H1 (cell line): ENCODE measurements around the gene CAMSAP3.

ENCODE experiments used
- CHD2 ChIP-seq: IDR thresholded peaks from 2 replicates; pipeline ENCODE4 v1.6.1; 2012; ENCODE audit warnings: low read length, improper control_type of control experiment
- CREB1 ChIP-seq: IDR thresholded peaks from 2 replicates; pipeline ENCODE4 v1.6.1; 2012; ENCODE audit warnings: inconsistent platforms
- KDM4A ChIP-seq: IDR thresholded peaks from one replicate; pipeline ENCODE4 v1.7.1; 2012; ENCODE audit warnings: low read depth, mild to moderate bottlenecking, moderate library complexity, low read length, inconsistent platforms; ENCODE audit not compliant: severe bottlenecking
- RBBP5 ChIP-seq: IDR thresholded peaks from 2 replicates; pipeline ENCODE4 v1.7.1; 2012; ENCODE audit warnings: low read depth, mild to moderate bottlenecking, inconsistent platforms, low read length, moderate library complexity, borderline replicate concordance
- SP4 ChIP-seq: IDR thresholded peaks from 2 replicates; pipeline ENCODE4 v1.6.1; 2012; ENCODE audit warnings: low read length, inconsistent platforms
- YY1 ChIP-seq: IDR thresholded peaks from 2 replicates; pipeline ENCODE4 v1.6.1; 2011; ENCODE audit warnings: low read depth, mild to moderate bottlenecking, low read length
- TF ChIP-seq, protein P1 (sequence below), 3 experiments: IDR thresholded peaks; 1 replicate in 2 of 3; 2 replicates in 1 of 3; pipeline versions ENCODE4 v1.5.1 to v1.6.1; 2011; ENCODE audit warnings: low read length in 3 of 3, mild to moderate bottlenecking in 3 of 3, inconsistent platforms in 2 of 3, low read depth in 1 of 3, moderate library complexity in 1 of 3; ENCODE audit not compliant: insufficient read depth in 1 of 3; ENCODE audit errors: control extremely low read depth in 1 of 3
- TF ChIP-seq, protein P2 (sequence below): IDR thresholded peaks from 2 replicates; pipeline ENCODE4 v1.6.1; 2011; ENCODE audit warnings: low read length, improper control_type of control experiment

DNA sequence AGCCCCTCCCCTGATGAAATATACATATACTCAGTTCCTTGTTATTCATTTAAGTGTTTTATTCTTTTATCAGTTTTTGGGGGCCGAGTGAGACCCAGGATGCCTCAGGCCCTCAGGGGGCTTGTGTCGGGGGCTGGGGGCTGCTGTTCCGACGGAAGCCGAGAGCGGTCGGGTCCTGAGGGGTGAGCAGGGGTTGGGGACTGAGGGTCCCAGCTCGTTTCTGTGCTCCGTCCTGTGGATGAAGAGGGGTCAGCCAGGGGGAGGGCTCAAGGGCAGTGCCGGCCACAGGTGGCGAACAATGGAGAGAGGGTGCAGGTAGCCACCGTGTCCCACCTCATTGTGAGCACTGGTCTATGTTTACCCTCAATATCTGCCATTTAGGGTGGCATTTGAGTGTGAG is 35.9 kb downstream of the CAMSAP3 start:
- TF ChIP-seq, protein P1, sequence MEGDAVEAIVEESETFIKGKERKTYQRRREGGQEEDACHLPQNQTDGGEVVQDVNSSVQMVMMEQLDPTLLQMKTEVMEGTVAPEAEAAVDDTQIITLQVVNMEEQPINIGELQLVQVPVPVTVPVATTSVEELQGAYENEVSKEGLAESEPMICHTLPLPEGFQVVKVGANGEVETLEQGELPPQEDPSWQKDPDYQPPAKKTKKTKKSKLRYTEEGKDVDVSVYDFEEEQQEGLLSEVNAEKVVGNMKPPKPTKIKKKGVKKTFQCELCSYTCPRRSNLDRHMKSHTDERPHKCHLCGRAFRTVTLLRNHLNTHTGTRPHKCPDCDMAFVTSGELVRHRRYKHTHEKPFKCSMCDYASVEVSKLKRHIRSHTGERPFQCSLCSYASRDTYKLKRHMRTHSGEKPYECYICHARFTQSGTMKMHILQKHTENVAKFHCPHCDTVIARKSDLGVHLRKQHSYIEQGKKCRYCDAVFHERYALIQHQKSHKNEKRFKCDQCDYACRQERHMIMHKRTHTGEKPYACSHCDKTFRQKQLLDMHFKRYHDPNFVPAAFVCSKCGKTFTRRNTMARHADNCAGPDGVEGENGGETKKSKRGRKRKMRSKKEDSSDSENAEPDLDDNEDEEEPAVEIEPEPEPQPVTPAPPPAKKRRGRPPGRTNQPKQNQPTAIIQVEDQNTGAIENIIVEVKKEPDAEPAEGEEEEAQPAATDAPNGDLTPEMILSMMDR (IDR thresholded peaks at IDR 0.05; ENCODE audit: control extremely low read depth in 1 of 3, insufficient read depth in 1 of 3, low read depth in 1 of 3, low read length in 3 of 3), result no peak
- TF ChIP-seq, protein P2, sequence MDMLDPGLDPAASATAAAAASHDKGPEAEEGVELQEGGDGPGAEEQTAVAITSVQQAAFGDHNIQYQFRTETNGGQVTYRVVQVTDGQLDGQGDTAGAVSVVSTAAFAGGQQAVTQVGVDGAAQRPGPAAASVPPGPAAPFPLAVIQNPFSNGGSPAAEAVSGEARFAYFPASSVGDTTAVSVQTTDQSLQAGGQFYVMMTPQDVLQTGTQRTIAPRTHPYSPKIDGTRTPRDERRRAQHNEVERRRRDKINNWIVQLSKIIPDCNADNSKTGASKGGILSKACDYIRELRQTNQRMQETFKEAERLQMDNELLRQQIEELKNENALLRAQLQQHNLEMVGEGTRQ, result no peak
- TF ChIP-seq RBBP5, result no peak
- TF ChIP-seq CREB1, result no peak
- TF ChIP-seq YY1, result no peak
- no peak for TF ChIP-seq KDM4A
- no peak for TF ChIP-seq SP4
- no peak for TF ChIP-seq CHD2
